ENCODE measurements around the gene PLXNA4.

GRCh38 chr7:132438926-132439325, 137.3 kb downstream of the PLXNA4 start:
- TF ChIP-seq POLR2AphosphoS5 (IDR thresholded peaks at IDR 0.05; ENCODE audit: low read depth, low read length) = no peak
- TF ChIP-seq, protein P1, sequence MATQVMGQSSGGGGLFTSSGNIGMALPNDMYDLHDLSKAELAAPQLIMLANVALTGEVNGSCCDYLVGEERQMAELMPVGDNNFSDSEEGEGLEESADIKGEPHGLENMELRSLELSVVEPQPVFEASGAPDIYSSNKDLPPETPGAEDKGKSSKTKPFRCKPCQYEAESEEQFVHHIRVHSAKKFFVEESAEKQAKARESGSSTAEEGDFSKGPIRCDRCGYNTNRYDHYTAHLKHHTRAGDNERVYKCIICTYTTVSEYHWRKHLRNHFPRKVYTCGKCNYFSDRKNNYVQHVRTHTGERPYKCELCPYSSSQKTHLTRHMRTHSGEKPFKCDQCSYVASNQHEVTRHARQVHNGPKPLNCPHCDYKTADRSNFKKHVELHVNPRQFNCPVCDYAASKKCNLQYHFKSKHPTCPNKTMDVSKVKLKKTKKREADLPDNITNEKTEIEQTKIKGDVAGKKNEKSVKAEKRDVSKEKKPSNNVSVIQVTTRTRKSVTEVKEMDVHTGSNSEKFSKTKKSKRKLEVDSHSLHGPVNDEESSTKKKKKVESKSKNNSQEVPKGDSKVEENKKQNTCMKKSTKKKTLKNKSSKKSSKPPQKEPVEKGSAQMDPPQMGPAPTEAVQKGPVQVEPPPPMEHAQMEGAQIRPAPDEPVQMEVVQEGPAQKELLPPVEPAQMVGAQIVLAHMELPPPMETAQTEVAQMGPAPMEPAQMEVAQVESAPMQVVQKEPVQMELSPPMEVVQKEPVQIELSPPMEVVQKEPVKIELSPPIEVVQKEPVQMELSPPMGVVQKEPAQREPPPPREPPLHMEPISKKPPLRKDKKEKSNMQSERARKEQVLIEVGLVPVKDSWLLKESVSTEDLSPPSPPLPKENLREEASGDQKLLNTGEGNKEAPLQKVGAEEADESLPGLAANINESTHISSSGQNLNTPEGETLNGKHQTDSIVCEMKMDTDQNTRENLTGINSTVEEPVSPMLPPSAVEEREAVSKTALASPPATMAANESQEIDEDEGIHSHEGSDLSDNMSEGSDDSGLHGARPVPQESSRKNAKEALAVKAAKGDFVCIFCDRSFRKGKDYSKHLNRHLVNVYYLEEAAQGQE (IDR thresholded peaks at IDR 0.05; ENCODE audit: insufficient read depth in 1 of 2, low read depth in 2 of 2, low read length in 2 of 2) = no peak
